DMS114 treated with DMSO at 0.1 percent for 48 hours (cell line): Measurements from ENCODE around the gene CALM3.
"Not testable (repeated sequence)": the region's sequence is repeated elsewhere in the genome, so short reads cannot be mapped to it uniquely, and the experiment has no call there.

Experiments used
- DNase-seq: peaks from one replicate; lab custom pipeline; 2025; ENCODE audit not compliant: unreplicated experiment; lab: John Stamatoyannopoulos, UW

Gene CALM3

GRCh38 chr19:46601318-46602224 lies at the start of gene CALM3:
Gene CALM3 (plus strand): TSS chr19:46601330. CDS start chr19:46601435, 105 bp downstream.
- DNase-seq, result no peak

- DNase-seq, result no peak
Observed at GRCh38 chr19:46552891-46553290, 48.2 kb upstream of the CALM3 start.

- no peak for DNase-seq
Observed at GRCh38 chr19:46554161-46554560, 47.0 kb upstream of the CALM3 start.

- no peak for DNase-seq
Observed at GRCh38 chr19:46555628-46556280, 45.4 kb upstream of the CALM3 start.

- not testable (repeated sequence) for DNase-seq
Observed at GRCh38 chr19:46556471-46556870, 44.7 kb upstream of the CALM3 start.

GRCh38 chr19:46559203-46559602 lies 41.9 kb upstream of the CALM3 start:
- DNase-seq, result no peak

- not testable (repeated sequence) for DNase-seq
Observed at GRCh38 chr19:46559675-46560074, 41.5 kb upstream of the CALM3 start.

GRCh38 chr19:46564701-46565100 lies 36.4 kb upstream of the CALM3 start:
- DNase-seq, result no peak

- no peak for DNase-seq
Observed at GRCh38 chr19:46571495-46571894, 29.6 kb upstream of the CALM3 start.

- DNase-seq, result no peak
Observed at GRCh38 chr19:46573679-46574498, 27.2 kb upstream of the CALM3 start.

GRCh38 chr19:46574533-46574932 lies 26.6 kb upstream of the CALM3 start:
- no peak for DNase-seq

GRCh38 chr19:46578450-46578849 lies 22.7 kb upstream of the CALM3 start:
- DNase-seq, result no peak

- peak; percentile 10 for DNase-seq
Observed at GRCh38 chr19:46579361-46579879, 21.7 kb upstream of the CALM3 start.

- DNase-seq, result no peak
Observed at GRCh38 chr19:46580247-46580646, 20.9 kb upstream of the CALM3 start.

- no peak for DNase-seq
Observed at GRCh38 chr19:46585539-46585938, 15.6 kb upstream of the CALM3 start.

GRCh38 chr19:46586294-46586693 lies 14.8 kb upstream of the CALM3 start:
- no peak for DNase-seq

- no peak for DNase-seq
Observed at GRCh38 chr19:46587861-46588260, 13.3 kb upstream of the CALM3 start.

- DNase-seq, result no peak
Observed at GRCh38 chr19:46591254-46591653, 9.9 kb upstream of the CALM3 start.

GRCh38 chr19:46591870-46592269 lies 9.3 kb upstream of the CALM3 start:
- DNase-seq, result no peak

GRCh38 chr19:46596008-46596407 lies 5.1 kb upstream of the CALM3 start:
- DNase-seq, result no peak

GRCh38 chr19:46598372-46598917 lies 2.7 kb upstream of the CALM3 start:
- DNase-seq, result no peak
